Stimulated activated CD4-positive, alpha-beta T cell treated with anti-CD3 and anti-CD28 coated beads, TNF-alpha, amount 100 ng/mL, for 48 hours (primary cell): ENCODE results near the gene SCO2.

Experiments used
- DNase-seq, 3 donors: peaks; one replicate each; pipeline ENCODE4 v3.0.0-alpha.2; 2020; ENCODE audit warnings: low read depth in 3 of 3

Gene SCO2, protein sequence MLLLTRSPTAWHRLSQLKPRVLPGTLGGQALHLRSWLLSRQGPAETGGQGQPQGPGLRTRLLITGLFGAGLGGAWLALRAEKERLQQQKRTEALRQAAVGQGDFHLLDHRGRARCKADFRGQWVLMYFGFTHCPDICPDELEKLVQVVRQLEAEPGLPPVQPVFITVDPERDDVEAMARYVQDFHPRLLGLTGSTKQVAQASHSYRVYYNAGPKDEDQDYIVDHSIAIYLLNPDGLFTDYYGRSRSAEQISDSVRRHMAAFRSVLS

DNA sequence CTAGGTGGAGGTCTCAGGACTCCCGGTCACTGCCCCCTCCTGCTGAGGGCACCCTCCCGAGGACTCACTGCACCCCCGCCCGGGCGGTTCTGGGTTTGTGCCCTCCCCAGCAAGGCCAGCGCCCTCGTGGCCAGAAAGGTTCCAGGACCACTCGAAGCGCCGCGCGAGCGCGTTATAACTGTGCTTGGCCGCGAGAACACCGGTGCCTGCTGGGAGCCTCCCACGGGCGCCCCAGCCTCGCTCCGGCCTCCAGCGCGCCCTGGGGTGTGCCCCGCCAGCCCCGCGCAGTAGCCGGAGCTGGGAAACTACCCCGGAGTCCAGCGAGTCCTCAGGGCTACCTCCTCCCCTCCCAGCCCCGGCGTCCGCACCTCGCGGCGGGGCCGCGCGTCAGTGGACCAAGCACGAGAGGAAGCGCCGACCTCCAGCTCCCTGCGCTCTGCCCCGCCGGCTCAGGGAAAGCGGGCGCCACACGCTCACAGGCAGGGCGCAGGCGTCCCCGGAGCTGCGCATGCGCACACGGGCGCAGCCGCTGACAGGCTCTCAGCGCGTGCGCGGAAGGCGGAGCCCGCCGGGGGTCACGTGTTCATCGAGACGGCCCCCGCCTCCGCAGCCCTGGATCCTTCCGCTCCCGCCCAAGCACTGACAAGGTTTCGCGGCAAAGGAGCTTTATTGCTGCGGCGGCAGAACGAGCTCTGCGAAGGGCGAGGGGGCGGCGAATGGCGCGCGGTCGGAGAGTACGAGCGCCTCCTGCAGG lies at the start of gene SCO2:
SCO2 (minus strand) TSS at position 495 of the 754 bp plus-strand sequence. CDS start 1,187 bp downstream, outside the sequence.
- DNase-seq, result peak; percentile 96 to 97 (median 97)

DNA sequence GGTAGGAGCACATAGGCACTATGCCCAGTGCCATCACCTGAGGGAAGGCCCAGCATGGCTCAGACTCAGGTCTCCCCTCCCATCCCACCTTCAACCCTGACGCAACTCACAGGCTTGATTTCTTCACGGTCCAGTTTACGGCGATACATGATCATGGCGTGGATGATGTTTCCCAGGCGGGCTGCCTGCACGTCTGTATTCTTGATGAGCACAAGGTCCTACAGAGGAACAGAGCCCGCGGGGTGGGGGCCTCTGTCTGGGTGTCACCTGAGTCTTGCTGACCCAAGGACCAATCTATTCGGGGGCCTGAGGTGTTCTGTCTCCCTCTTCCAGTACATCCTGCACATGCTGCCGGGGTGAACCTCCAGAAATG lies 49.0 kb upstream of the SCO2 start:
- no peak for DNase-seq

DNA sequence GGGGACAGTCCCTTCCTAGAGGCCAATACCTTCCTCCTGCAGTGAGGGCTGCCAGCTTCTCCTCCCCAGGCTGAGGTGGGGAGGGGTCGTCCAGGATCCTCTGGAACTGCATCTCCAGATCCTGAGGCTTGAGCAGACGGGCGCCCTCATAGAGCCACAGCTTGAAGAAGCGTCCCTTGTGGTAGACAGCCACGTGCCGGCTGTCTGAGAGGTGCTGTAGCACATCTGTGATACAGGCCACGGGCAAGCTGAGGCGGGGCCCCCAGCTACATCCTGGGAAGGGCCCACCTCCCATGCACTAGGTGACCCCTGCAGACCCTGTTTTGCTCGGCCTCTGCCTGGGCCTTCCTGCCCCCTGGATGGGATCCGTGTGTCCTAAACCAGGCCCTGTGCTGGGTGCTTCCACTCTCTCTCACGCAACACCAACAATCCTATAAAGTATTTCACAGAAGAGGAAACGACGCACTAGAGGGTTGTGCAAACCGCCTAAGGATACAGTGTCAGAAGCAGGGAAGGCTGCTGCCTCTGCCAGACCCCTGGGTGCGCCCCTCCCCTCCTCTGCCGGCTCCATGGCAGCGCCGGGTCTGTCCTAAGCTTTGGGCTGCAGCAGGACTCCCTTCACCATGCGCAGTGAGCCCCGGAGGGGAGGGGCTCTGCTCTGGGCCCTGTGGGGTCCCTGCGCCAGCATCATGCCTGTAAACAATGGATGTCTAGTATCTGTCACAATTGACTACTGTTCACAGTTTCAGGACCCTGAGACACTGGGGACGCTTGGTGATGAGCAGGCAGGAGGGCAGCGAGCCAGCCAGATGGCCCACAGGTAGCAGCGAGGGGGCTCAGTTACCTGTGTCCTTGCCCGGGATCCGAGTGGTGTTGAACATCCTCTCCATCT lies 48.3 kb upstream of the SCO2 start:
- DNase-seq, result no peak

DNA sequence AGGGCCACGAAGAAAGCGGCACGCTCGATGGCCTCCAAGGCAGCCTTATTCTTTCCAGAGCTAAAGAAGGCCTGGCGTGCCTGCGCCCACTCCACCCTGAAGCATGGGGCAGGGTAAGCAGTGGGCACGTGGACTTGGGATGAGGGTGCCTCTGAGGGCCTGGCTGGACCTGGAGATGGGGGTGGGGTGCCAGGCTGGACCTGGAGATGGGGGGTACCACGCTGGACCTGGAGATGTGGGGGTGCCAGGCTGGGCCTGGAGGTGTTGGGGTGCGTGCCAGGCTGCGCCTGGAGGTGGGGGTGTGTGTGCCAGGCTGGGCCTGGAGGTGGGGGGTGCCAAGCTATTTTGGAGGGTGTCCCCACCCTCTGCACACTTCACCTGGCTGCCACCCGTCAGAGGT lies 47.6 kb upstream of the SCO2 start:
- DNase-seq, result no peak

DNA sequence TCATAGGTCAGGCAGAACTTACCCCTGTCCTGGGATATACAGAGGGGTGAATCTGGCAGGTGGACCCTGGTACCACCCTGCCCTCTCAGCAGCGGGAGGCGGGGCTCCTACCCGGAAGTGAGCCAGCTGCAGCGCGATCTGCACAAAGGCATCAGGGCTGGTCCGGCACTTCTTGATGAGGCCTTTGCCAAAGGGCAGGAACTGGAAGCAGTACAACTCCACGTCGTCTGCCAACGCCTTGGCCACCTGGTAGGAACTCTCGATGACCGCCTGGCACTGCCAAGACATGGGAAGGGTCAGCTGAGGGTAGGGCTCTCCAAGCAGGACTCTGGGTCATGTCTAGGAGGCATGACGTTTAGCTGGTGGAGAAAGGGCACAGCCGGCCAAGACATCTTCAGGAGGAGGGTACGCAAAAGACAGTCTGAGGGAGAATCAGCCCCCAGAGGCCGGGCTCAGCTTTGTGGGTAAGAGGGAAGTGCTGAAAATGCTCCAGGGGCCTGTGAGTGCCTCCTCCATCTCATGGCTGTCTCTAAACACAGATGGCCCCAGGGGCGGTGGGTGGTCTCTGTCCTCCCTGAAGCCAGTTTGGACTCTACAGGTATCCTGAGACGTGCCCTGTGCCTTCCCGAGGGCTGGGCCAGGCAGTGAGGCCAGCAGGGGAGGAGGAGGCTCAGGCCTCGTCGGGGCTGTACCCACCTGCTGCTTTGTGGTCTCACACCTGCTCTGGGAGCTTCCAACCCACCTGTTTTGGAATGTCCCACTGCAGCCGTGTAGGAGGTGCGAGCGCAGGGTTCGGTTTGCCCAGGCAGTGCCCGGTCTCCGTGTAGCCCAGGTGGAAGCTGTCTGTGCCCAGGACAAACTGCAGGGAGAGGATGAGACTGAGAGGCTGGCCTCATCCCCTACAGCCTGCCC lies 46.1 kb upstream of the SCO2 start:
- DNase-seq, result no peak

DNA sequence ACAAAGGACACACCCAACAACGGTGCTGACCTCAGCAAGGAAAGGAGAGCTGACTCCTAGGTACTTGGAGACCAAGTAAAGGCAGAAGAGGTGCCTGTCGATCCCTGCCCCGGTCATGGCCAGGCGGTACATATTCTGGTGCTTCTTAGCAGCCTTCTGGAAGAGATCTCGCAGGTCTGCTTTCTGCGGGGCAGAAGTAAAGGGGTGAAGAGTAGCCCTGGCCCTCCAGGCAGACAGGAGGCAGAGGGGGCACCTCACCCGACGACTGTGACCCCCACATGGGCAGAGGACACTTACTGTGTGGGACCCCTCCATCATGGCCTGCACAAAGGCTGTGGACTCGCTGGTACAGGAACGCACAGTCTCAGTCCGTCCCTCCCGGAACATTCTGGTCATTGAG lies 45.5 kb upstream of the SCO2 start:
- no peak for DNase-seq

DNA sequence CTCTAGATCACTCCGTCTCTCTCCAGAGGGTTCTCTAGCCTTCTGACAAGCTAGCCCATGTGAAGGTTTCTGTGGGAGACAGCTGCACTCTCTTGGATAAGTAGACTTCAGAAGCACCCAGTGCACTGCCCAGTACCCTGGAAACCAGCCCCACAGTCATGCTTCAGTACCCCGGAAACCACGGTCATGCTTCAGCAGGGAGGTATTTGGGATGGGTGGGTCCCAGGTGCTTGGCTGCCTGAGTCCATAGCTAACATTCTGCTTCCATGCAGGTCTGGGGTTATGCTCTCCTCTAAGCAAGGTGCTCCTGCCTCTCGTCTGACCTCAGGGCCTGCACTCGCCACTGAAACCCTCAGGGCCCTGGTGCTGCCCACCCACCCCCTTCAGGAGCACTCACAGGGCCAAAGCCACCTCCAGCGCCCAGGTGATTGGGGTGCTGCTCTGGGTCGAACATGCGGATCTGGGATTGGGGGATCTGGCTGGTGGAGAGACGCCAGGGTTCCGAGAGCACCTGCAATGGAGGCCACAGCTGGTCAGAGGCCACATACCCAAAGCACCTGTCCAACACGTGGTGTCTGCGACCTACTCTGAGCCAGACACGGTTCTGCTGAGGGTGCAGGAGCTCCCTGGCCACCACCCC lies 44.6 kb upstream of the SCO2 start:
- no peak for DNase-seq

DNA sequence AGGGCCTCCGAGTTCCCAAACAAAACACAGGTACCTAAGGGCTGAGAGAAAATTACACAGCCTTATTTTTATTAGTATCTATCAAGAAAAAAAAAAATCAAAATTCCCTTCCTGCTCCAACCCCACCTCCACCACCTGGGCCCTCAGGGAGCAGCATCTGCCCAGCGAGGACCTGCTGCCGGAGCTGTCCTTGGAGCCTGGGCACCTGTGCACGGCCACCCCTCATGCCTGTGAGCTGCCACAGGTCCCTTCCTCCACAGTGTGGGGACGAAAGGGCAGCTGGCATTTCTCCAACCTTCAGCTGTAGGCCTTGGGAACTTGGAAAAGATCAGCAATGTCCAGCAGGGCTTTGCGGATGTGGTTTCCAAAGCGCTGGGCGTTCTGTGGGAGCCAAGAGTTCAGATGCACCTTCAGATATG lies 43.7 kb upstream of the SCO2 start:
- no peak for DNase-seq

DNA sequence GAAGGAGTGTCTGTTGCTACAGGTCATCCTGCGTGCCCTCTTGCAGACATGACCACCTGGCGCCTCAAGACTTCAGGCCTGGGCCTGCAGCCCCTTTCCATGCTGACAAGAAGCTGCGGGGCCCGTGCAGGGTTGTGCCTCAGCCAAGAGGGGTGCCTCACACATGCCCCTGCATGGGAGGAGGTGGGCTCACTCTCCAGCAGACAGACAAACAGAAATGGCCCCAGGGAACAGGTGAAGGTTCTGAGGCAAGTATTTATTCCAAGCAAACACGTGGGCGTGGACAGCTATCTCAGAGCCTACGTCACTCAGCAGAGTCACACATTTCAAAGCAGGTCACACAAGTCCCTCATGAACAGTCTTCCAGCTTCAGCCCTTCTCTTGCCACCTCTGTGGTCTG lies 43.2 kb upstream of the SCO2 start:
- DNase-seq, result no peak

DNA sequence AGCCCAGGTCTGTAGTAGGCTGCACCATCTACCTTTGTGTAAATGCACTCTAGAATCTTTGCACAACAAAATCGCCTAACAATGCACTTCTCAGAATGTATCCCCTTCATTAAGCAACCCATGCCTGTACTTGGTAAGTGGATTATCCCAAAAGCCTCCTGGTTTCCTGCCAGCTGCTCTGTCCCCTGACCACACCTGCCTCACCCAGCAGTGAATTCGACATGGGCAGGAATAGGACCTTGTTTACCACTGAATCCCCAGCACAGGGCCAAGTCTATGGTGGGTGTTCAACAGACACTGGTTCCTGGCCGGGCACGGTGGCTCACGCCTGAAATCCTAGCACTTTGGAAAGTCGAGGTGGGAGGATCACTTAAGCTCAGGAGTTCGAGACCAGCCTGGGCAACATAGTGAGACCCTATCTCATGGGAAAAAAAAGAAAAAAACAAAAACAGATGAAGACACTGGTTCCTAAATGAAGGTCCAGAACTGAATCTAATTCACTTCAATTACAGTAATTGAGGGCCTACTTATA lies 42.4 kb upstream of the SCO2 start:
- DNase-seq, result no peak

DNA sequence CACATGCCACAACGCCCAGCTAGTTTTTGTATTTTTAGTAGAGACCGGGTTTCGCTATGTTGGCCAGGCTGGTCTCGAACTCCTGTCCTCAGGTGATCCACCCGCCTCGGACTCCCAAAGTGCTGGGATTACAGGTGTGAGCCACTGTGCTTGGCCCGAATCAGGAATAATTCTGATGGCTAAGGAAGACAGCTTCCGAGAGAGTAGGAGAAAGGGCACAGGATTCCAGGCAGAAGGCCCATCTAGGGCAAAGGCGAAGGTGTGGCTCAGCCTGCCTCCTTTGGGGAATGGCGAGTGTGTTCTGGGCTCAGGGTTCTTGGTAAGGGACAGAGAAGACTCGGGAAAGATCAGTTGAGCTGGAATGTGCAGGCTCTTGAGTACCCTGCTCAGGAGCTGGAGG lies 38.9 kb upstream of the SCO2 start:
- no peak for DNase-seq

DNA sequence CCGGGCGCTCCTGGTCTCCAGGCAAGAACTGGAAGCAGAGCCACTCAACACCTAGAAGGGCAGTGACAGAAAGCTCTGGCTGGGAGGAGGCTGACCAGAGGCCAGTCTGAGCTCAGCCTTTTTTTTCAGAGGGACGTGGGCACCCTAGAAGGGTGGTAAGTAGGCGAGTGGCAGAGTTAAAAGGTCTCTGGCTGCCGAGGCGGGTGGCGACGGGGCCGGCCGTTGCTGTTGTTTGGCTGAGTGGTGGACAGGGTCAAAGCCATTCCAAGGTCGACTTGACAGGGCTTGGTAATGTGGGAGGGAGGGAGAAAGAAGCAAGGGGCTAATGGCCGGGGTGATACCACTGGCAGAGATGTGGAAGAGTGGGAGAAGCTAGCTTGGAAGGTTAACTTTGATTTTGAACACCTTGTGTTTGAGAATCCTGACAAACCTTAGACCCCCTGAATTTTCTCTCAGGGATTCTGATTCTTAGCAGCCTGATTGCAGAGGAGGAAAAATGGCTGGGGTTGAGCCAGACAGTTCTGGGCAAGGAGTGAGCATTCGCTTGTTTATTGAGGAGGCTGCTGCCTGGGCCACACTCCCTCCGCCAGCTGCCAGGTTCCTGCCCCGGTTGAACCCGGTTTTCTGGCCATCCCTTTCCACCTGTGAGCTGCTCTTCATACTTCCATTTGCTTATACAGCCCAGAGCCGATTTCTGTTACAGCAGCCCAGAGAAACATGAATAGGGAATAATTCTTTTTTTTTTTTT lies 38.2 kb upstream of the SCO2 start:
- DNase-seq, result no peak

DNA sequence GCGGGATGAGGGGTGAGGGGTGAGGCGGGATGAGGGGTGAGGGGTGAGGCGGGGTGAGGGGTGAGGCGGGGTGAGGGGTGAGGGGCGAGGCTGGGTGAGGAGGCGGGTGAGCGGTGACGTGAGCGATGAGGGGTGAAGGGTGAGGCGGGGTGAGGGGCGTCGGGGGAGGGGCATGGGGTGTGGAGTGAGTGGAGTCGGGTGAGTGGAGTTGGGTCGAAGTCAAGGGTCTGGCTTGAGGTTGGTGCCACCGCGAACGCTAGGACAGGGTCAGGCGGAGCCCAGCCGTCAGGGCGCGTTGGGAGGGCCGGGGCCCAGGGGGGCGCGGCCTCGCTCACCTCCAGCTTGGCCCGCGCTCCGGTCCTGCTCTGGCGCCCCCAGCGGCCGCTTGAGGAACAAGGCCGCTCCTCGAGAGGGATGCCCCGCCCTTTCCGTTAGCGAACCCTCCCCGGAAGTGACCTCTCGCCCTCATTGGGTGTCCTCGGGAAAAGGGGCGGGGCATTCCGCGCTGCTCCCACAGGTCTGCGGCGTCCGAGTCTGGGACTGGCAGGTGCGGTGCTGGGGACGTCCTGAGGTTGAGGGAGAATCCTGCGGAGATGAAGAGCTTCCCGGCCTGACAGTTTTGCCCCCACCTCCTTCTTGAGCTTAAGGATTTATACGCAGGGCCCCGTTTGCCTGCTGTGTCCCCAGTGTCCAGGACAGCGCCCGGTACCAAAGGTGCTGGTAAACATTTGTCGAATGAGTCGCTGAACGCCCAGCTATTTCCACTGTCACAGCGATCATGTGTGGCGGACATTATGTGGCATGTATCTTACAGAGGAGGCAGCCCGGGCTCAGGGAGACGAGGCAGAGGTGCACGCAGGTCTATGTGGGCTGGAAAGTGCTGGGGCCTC lies 37.4 kb upstream of the SCO2 start, which contains the start of gene SYCE3:
SYCE3 (minus strand) TSS at position 397 of the 890 bp plus-strand sequence. CDS start 6,514 bp downstream, outside the sequence.
- peak; percentile 95 to 98 (median 97) for DNase-seq

DNA sequence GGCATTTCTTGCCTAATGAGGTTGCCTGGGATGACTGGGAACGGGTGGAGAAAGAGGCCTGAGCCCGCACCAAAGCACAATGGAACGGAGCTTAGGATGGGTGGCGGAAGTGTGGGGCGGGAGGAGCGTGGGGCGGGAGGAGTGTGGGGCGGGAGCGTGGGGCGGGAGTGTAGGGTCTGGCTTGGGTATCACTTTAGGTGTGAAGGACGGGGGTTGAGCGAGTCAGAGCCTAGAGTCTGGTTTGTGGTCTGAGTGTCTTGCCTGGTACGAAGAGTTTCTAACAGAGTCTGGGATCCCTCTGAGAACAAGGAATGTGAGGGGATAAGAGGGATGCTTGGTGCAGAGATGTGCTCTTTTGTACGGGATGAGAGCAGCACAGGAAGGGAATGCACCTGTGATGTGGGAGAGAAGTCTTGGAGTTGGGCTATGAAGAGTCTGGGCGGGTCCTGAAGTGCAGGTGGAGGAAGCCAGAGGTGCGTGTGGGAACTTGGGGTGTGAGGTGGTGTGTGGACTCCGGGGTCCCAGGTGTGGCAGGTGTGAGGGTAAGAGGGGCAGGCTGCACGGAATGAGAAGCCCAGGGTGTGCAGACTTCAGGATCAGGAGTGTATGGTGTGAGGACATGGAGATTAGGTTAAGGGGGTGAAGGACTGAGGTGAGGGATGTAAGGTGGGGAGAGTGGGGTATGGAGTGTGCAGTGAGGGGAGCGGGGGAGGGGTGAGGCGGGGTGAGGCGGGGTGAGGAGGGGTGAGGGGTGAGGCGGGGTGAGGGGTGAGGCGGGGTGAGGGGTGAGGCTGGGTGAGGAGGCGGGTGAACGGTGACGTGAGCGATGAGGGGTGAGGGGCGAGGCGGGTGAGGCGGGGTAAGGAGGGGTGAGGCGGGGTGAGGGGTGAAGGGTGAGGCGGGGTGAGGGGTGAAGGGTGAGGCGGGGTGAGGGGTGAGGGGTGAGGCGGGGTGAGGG lies 36.3 kb upstream of the SCO2 start:
- no peak for DNase-seq

DNA sequence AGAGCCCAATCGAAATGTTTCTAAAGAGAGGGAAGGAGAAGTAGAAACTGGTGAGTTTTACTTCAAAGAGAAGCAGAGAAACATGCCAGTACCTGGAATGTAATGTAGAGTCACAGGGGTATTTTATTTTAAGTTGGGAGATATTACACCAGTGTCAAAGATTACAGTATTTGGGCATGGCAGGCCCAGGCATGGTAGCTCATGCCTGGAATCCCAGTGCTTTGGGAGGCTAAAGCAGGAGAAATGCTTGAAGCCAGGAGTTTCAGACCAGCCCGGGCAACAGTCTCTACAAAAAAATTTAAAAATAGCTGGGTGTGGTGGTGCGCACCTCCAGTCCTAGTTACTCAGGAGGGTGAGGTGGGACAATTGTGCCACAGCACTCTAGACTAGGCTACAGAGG lies 34.6 kb upstream of the SCO2 start:
- no peak for DNase-seq

DNA sequence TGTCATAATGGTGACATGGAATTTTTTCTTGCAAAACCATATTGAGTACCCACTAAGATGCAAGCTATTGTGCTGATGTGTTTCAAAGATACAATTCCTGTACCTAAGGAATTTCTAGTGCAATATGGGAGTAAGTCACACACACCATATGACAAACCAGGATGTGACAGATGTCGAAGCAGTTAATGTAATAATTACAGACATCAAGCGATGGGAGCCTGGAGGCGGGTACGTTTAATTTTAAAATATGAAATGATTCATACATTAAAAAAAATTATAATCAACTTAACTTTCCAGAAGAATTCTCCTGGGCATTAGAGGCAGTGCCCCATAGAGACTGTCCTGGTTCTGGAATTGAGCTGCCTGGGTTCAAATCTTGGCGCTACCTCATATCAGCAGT lies 31.3 kb upstream of the SCO2 start:
- DNase-seq, result no peak

DNA sequence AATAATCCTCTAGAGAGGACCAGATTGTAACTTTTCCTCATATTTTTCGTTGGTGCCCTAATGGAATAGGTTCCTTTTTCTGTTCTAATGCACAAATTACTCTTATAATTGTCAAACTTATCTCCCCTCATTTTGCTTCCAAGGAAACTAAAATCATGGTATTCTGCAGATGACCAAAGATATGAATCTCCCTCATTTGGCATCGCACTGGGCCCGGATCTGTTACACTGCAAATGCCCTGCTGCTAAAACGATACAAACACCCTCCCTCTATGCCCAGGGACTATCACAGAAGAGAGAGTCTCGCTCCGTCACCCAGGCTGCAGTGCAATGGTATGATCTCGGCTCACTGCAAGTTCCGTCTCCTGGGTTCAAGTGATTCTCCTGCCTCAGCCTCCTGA lies 27.9 kb upstream of the SCO2 start:
- no peak for DNase-seq
